Measurements from ENCODE around the gene CRYGS.
"Not testable (repeated sequence)": the region's sequence is repeated elsewhere in the genome, so short reads cannot be mapped to it uniquely, and the experiment has no call there.

CRYGS gene

GRCh38 chr3:186502138-186502948, 41.8 kb downstream of the CRYGS start:
- Histone ChIP-seq H3K27me3 (no peaks in the 10 kb centered on the region), H3K36me3 (no peaks in the 10 kb centered on the region), H3K4me1 (no peaks in the 10 kb centered on the region), H3K9me3 (0 out of 2 replicates have a peak, but pooled peaks cover 2% of the 10 kb centered on the region), H3K4me3 (ENCODE audit: low read depth, low read length) (no peak overlapping the region)
- TF ChIP-seq CTCF (IDR thresholded peaks at IDR 0.05; ENCODE audit: low read depth, low read length), result no peak
- DNase-seq, result no peak

DNA sequence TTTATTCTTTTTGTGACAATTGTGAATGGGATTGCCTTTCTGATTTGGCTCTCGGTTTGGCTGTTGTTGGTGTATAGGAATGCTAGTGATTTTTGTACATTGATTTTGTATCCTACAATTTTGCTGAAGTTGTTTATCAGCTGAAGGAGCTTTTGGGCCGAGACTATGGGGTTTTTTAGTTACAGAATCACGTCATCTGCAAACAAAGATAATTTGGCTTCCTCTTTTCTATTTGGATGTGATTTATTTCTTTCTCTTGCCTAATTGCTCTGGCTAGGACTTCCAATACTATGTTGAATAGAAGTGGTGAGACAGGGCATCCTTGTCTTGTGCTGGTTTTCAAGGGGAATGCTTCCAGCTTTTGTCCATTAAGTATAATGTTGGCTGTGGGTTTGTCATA, 44.2 kb downstream of the CRYGS start:
- DNase-seq; H3K9me3 ChIP-seq; H3K4me1 ChIP-seq; H3K27me3 ChIP-seq; H3K4me3 ChIP-seq (ENCODE audit: low read depth, low read length); H3K36me3 ChIP-seq: not testable (repeated sequence)

DNA sequence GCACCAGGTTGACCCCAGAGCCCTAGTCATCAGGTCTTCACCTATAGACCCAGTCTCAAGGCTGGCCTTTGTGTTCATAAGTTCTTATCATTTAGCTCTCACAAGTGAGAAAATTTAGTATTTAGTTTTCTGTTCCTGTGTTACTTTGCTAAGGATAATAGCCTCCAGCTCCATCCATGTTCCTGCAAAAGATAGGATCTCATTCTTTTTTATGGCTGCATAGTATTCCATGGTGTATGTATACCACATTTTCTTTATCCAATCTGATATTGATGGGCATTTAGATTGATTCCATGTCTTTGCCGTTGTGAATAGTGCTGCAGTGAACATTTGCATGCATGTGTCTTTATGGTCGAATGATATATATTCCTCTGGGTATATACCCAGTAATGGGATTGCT, 46.2 kb downstream of the CRYGS start:
- H3K36me3 ChIP-seq; H3K4me3 ChIP-seq (ENCODE audit: low read depth, low read length); H3K9me3 ChIP-seq; DNase-seq; H3K27me3 ChIP-seq: not testable (repeated sequence)
- peaks cover 14% of the 10 kb centered on the region for H3K4me1 ChIP-seq

DNA sequence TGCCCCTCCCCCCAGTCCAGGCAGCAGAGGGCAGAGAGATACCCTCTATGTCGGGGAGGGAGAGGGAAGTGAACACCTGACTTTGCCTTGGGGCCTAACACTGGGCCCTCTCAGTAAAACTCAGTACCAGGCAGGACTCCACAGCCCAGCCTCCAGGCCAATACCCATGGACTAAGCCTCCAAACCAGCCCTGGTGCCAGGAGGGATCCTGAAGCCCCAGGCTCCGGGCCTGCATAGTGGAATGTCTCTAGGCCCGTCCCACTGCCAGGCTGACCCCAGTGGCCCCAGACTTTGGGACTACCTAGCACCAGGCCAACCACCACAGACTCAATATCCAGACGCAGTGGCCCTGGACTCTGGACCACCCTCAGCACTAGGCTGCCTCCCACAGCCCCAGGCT, 46.6 kb downstream of the CRYGS start:
- Histone ChIP-seq H3K36me3 (no peaks in the 10 kb centered on the region), H3K27me3 (no peaks in the 10 kb centered on the region), H3K4me3 (ENCODE audit: low read depth, low read length) (no peak overlapping the region), H3K9me3 (0 out of 2 replicates have a peak, but pooled peaks cover 2% of the 10 kb centered on the region), H3K4me1 (peaks cover 18% of the 10 kb centered on the region)
- TF ChIP-seq CTCF (IDR thresholded peaks at IDR 0.05; ENCODE audit: low read depth, low read length), result no peak
- DNase-seq, result no peak

GRCh38 chr3:186496635-186497034, 47.5 kb downstream of the CRYGS start:
- H3K27me3 ChIP-seq, result no peaks in the 10 kb centered on the region
- H3K9me3 ChIP-seq, result 0 out of 2 replicates have a peak, but pooled peaks cover 2% of the 10 kb centered on the region
- peaks cover 22% of the 10 kb centered on the region for H3K4me1 ChIP-seq
- TF ChIP-seq CTCF (IDR thresholded peaks at IDR 0.05; ENCODE audit: low read depth, low read length), result no peak
- no peak overlapping the region for H3K4me3 ChIP-seq (ENCODE audit: low read depth, low read length)
- DNase-seq, result no peak
- H3K36me3 ChIP-seq, result no peaks in the 10 kb centered on the region

DNA sequence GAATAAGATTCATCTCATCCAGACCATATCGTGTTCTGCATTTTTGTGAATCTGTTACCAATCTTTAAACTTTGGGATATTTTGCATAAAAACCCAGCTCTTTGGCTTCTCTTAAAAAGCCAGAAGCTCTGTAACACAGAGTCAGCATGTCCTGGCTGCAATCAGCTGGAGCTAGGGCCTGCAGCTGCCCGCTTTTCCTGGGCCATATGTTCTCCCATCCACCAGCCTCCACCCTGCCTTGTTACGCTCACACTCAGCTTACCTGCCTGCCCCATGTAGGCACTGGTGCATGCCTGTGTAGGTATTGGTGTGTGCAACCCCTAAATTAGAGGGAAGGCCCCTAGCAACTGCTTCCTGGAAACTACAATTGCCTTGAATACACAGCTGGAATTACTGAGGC, 48.2 kb downstream of the CRYGS start:
- TF ChIP-seq CTCF (IDR thresholded peaks at IDR 0.05; ENCODE audit: low read depth, low read length), result no peak
- Histone ChIP-seq H3K27me3 (no peaks in the 10 kb centered on the region), H3K36me3 (no peaks in the 10 kb centered on the region), H3K4me1 (peaks cover 26% of the 10 kb centered on the region), H3K4me3 (ENCODE audit: low read depth, low read length) (no peak overlapping the region), H3K9me3 (0 out of 2 replicates have a peak, but pooled peaks cover 2% of the 10 kb centered on the region)
- DNase-seq, result no peak

- no peaks in the 10 kb centered on the region for H3K27me3 ChIP-seq
These were observed 50.5 kb downstream of the CRYGS start for GRCh38 chr3:186493525-186494255.

More at GRCh38 chr3:186493525-186494255, 50.5 kb downstream of the CRYGS start:
- H3K4me3 ChIP-seq (ENCODE audit: low read depth, low read length), result no peak overlapping the region
- peaks cover 26% of the 10 kb centered on the region for H3K4me1 ChIP-seq
- no peaks in the 10 kb centered on the region for H3K9me3 ChIP-seq
- TF ChIP-seq CTCF (IDR thresholded peaks at IDR 0.05; ENCODE audit: low read depth, low read length), result no peak
- H3K36me3 ChIP-seq, result no peaks in the 10 kb centered on the region
- DNase-seq, result no peak

Measured in BE2C (cell line).